A549 (cell line): ENCODE measurements around the gene ATP6V0A1. TPM values are rescaled to one million over a fixed set of nuclear protein-coding genes. Genes with fewer than 3 reads are reported as not detected.

Experiments used
- BCL3 ChIP-seq: fragments of >200 bp; sonication (Bioruptor Twin); formaldehyde crosslinking; IDR thresholded peaks from 3 replicates; pipeline ENCODE4 v1.6.1; 2016
- BHLHE40 ChIP-seq: IDR thresholded peaks from 2 replicates; pipeline ENCODE4 v1.6.1; 2012; ENCODE audit warnings: low read depth, low read length, inconsistent platforms
- CBX2 ChIP-seq: fragments of 200-600 bp; sonication (generic); IDR thresholded peaks from 2 replicates; pipeline ENCODE4 v1.6.1; 2016; ENCODE audit warnings: low read depth, mild to moderate bottlenecking, borderline replicate concordance
- CBX8 ChIP-seq: fragments of 200-600 bp; sonication (generic); IDR thresholded peaks from 2 replicates; pipeline ENCODE4 v1.6.1; 2016
- CEBPB ChIP-seq, 2 experiments: fragments of >200 bp in 1 of 2; sonication (Bioruptor Twin) in 1 of 2; formaldehyde crosslinking in 1 of 2; IDR thresholded peaks; 2 replicates each; pipeline ENCODE4 v1.6.1; 2012 to 2016
- CTCF ChIP-seq: fragments of >200 bp; sonication (Bioruptor Twin); formaldehyde crosslinking; IDR thresholded peaks from 3 replicates; pipeline ENCODE4 v1.5.1; 2016
- EHF ChIP-seq: fragments of 250-450 bp; sonication (Bioruptor Pico); IDR thresholded peaks from 2 replicates; pipeline ENCODE4 v1.5.0; 2020; ENCODE audit warnings: mild to moderate bottlenecking
- ESRRA ChIP-seq: fragments of 150-350 bp; IDR thresholded peaks from 2 replicates; pipeline ENCODE4 v1.6.1; 2014; ENCODE audit warnings: mild to moderate bottlenecking, low read length, borderline replicate concordance
- FOSB ChIP-seq: fragments of 250-450 bp; sonication (Bioruptor Pico); IDR thresholded peaks from 2 replicates; pipeline ENCODE4 v1.5.0; 2020; ENCODE audit warnings: mild to moderate bottlenecking, moderate library complexity
- FOSL2 ChIP-seq, 2 experiments: fragments of 450-650 bp in 1 of 2; fragments of >200 bp in 1 of 2; sonication (Bioruptor Twin) in 1 of 2; formaldehyde crosslinking; IDR thresholded peaks; 2 replicates each; pipeline versions ENCODE4 v1.5.0 to v1.6.1; 2016 to 2020; ENCODE audit warnings: mild to moderate bottlenecking in 1 of 2, moderate library complexity in 1 of 2
- FOXS1 ChIP-seq: fragments of 250-450 bp; sonication (Bioruptor Pico); IDR thresholded peaks from 2 replicates; pipeline ENCODE4 v1.5.0; 2020; ENCODE audit warnings: mild to moderate bottlenecking, moderate library complexity
- HDAC2 ChIP-seq: fragments of 200-600 bp; sonication (generic); IDR thresholded peaks from 2 replicates; pipeline ENCODE4 v1.6.1; 2016
- HEYL ChIP-seq: fragments of 250-450 bp; sonication (Bioruptor Pico); IDR thresholded peaks from 2 replicates; pipeline ENCODE4 v1.8.0; 2021; ENCODE audit warnings: mild to moderate bottlenecking, moderate library complexity
- HMGXB4 ChIP-seq: fragments of 250-450 bp; sonication (Bioruptor Pico); IDR thresholded peaks from 2 replicates; pipeline ENCODE4 v1.5.0; 2021; ENCODE audit warnings: mild to moderate bottlenecking, moderate library complexity, borderline replicate concordance
- HOXA7 ChIP-seq: fragments of 250-450 bp; sonication (Bioruptor Pico); IDR thresholded peaks from 2 replicates; pipeline ENCODE4 v1.5.0; 2020; ENCODE audit warnings: mild to moderate bottlenecking, moderate library complexity
- HOXB5 ChIP-seq: fragments of 250-450 bp; sonication (Bioruptor Pico); IDR thresholded peaks from 2 replicates; pipeline ENCODE4 v1.5.0; 2020; ENCODE audit warnings: mild to moderate bottlenecking, moderate library complexity
- JUNB ChIP-seq: fragments of >200 bp; sonication (Bioruptor Twin); formaldehyde crosslinking; IDR thresholded peaks from 2 replicates; pipeline ENCODE4 v1.6.1; 2016
- KDM1A ChIP-seq: fragments of 200-600 bp; sonication (generic); IDR thresholded peaks from 2 replicates; pipeline ENCODE4 v1.6.1; 2016; ENCODE audit warnings: low read depth, mild to moderate bottlenecking
- KDM5A ChIP-seq: fragments of 200-600 bp; sonication (generic); IDR thresholded peaks from 2 replicates; pipeline ENCODE4 v1.6.1; 2016; ENCODE audit warnings: antibody characterized with exemption, mild to moderate bottlenecking
- MAFK ChIP-seq: fragments of 450-650 bp; IDR thresholded peaks from 2 replicates; pipeline ENCODE4 v1.6.1; 2014; ENCODE audit not compliant: partially characterized antibody
- MAZ ChIP-seq: fragments of 150-350 bp; IDR thresholded peaks from 2 replicates; pipeline ENCODE4 v1.6.1; 2014; ENCODE audit warnings: antibody characterized with exemption, low read depth, low read length, borderline replicate concordance
- NFE2L2 ChIP-seq: fragments of 150-350 bp; conservative IDR thresholded peaks from 2 replicates; pipeline ENCODE4 v1.6.1; 2014; ENCODE audit warnings: low read length
- NPAS2 ChIP-seq: fragments of 250-450 bp; sonication (Bioruptor Pico); IDR thresholded peaks from 2 replicates; pipeline ENCODE4 v1.8.0; 2022; ENCODE audit warnings: mild to moderate bottlenecking, moderate library complexity, borderline replicate concordance
- PHF8 ChIP-seq: fragments of 200-600 bp; sonication (generic); IDR thresholded peaks from 2 replicates; pipeline ENCODE4 v1.6.1; 2016; ENCODE audit warnings: low read depth, mild to moderate bottlenecking, antibody characterized with exemption, moderate library complexity, borderline replicate concordance
- POLR2A ChIP-seq: IDR thresholded peaks from 2 replicates; pipeline ENCODE4 v1.6.1; 2012; ENCODE audit warnings: mild to moderate bottlenecking, low read length
- POLR2AphosphoS2 ChIP-seq: conservative IDR thresholded peaks from 2 replicates; pipeline ENCODE4 v1.6.1; 2012; ENCODE audit warnings: low read length, improper control_type of control experiment, inconsistent platforms
- RAD21 ChIP-seq, 2 experiments: fragments of >200 bp in 1 of 2; sonication (Bioruptor Twin) in 1 of 2; formaldehyde crosslinking in 1 of 2; IDR thresholded peaks in 1 of 2; conservative IDR thresholded peaks in 1 of 2; 2 replicates in 1 of 2; 3 replicates in 1 of 2; pipeline ENCODE4 v1.6.1; 2012 to 2018; ENCODE audit warnings: inconsistent platforms in 1 of 2
- RARB ChIP-seq: fragments of 250-450 bp; sonication (Bioruptor Pico); IDR thresholded peaks from 2 replicates; pipeline ENCODE4 v1.8.0; 2021; ENCODE audit warnings: mild to moderate bottlenecking, moderate library complexity
- RCOR1 ChIP-seq: fragments of 150-350 bp; IDR thresholded peaks from 2 replicates; pipeline ENCODE4 v1.6.1; 2014; ENCODE audit warnings: antibody characterized with exemption, low read length, low read depth
- RFX5 ChIP-seq: fragments of 450-650 bp; IDR thresholded peaks from 2 replicates; pipeline ENCODE4 v1.7.1; 2014; ENCODE audit warnings: antibody characterized with exemption, mild to moderate bottlenecking, moderate library complexity
- RNF2 ChIP-seq: fragments of 200-600 bp; sonication (generic); IDR thresholded peaks from 2 replicates; pipeline ENCODE4 v1.6.1; 2016; ENCODE audit warnings: low read depth, mild to moderate bottlenecking, antibody characterized with exemption, moderate library complexity, borderline replicate concordance
- SMC3 ChIP-seq: fragments of >200 bp; sonication (Bioruptor Twin); formaldehyde crosslinking; IDR thresholded peaks from 3 replicates; pipeline ENCODE4 v1.6.1; 2018; ENCODE audit warnings: inconsistent platforms
- TFCP2L1 ChIP-seq: fragments of 250-450 bp; sonication (Bioruptor Pico); IDR thresholded peaks from 2 replicates; pipeline ENCODE4 v1.5.0; 2021; ENCODE audit warnings: mild to moderate bottlenecking
- TP53 ChIP-seq: fragments of 250-450 bp; sonication (Bioruptor Pico); IDR thresholded peaks from 2 replicates; pipeline ENCODE4 v1.5.0; 2021; ENCODE audit warnings: mild to moderate bottlenecking, moderate library complexity
- ZFP36 ChIP-seq: fragments of 450-650 bp; IDR thresholded peaks from 2 replicates; pipeline ENCODE4 v1.6.1; 2014; ENCODE audit warnings: borderline replicate concordance; ENCODE audit not compliant: partially characterized antibody
- ZSCAN20 ChIP-seq: fragments of 250-450 bp; sonication (Bioruptor Pico); IDR thresholded peaks from 2 replicates; pipeline ENCODE4 v1.8.0; 2022; ENCODE audit warnings: mild to moderate bottlenecking, moderate library complexity
- polyA plus RNA-seq, 4 experiments: library from polyadenylated mRNA; depleted of rRNA in 3 of 4; stranded (reverse); fragments of >200 nt; fragmentation: RNase III in 1 of 4; extraction: RNeasy Plus Mini Kit Qiagen cat#74134 plus additional on column Dnase treatment in 1 of 4; gene quantifications; 2 replicates in 3 of 4; 3 replicates in 1 of 4; pipeline ENCODE4 v1.2.3, GENCODE V29; 2011 to 2017
- TF ChIP-seq, protein P1 (sequence below): fragments of 150-350 bp; IDR thresholded peaks from 2 replicates; pipeline ENCODE4 v1.6.1; 2014; ENCODE audit warnings: low read depth, mild to moderate bottlenecking, low read length
- TF ChIP-seq, protein P2 (sequence below): fragments of >200 bp; sonication (Bioruptor Twin); formaldehyde crosslinking; IDR thresholded peaks from 2 replicates; pipeline ENCODE4 v1.6.1; 2016
- TF ChIP-seq, protein P3 (sequence below): IDR thresholded peaks from 2 replicates; pipeline ENCODE4 v1.6.1; 2012; ENCODE audit warnings: low read depth, borderline replicate concordance
- TF ChIP-seq, protein P4 (sequence below): IDR thresholded peaks from 2 replicates; pipeline ENCODE4 v1.6.1; 2012

The ATP6V0A1 gene
- polyA plus RNA-seq, 2 of the 4 experiments (the other 2 are of a cell fraction) = 27.3 to 33.7 TPM

GRCh38 chr17:42517516-42517915 is 58.8 kb downstream of the ATP6V0A1 start (continued):
- TF ChIP-seq RCOR1 = no peak
- TF ChIP-seq KDM5A = no peak
- TF ChIP-seq HOXA7 (CRISPR knock-in tag) = no peak
- TF ChIP-seq RARB (CRISPR knock-in tag) = no peak
- no peak for TF ChIP-seq PHF8
- TF ChIP-seq EHF (CRISPR knock-in tag) = no peak
- TF ChIP-seq POLR2AphosphoS2 = no peak
- no peak for TF ChIP-seq POLR2A
- no peak for TF ChIP-seq RFX5
- peak; percentile 99 for TF ChIP-seq CTCF
- no peak for TF ChIP-seq CBX2
- no peak for TF ChIP-seq CBX8
- TF ChIP-seq MAFK = no peak
- no peak for TF ChIP-seq RNF2
- TF ChIP-seq, protein P1, sequence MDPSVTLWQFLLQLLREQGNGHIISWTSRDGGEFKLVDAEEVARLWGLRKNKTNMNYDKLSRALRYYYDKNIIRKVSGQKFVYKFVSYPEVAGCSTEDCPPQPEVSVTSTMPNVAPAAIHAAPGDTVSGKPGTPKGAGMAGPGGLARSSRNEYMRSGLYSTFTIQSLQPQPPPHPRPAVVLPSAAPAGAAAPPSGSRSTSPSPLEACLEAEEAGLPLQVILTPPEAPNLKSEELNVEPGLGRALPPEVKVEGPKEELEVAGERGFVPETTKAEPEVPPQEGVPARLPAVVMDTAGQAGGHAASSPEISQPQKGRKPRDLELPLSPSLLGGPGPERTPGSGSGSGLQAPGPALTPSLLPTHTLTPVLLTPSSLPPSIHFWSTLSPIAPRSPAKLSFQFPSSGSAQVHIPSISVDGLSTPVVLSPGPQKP = no peak
- TF ChIP-seq, protein P2, sequence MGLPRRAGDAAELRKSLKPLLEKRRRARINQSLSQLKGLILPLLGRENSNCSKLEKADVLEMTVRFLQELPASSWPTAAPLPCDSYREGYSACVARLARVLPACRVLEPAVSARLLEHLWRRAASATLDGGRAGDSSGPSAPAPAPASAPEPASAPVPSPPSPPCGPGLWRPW = no peak
- TF ChIP-seq HMGXB4 = no peak
- TF ChIP-seq BCL3 = no peak
- no peak; the same call in 1 of the 2 replicates for TF ChIP-seq MAZ
- TF ChIP-seq ESRRA = no peak
- TF ChIP-seq RAD21 (conservative IDR thresholded peaks at IDR 0.05 in 1 of 2, IDR thresholded peaks at IDR 0.05 in 1 of 2) = peak; percentile 96
- no peak for TF ChIP-seq HDAC2
- TF ChIP-seq HOXB5 (CRISPR knock-in tag) = no peak
- no peak for TF ChIP-seq NFE2L2
- TF ChIP-seq HEYL (CRISPR knock-in tag) = no peak
- TF ChIP-seq TFCP2L1 = no peak
- TF ChIP-seq SMC3 = peak; percentile 92
- TF ChIP-seq JUNB = no peak
- TF ChIP-seq ZFP36 = no peak
- TF ChIP-seq, protein P3, sequence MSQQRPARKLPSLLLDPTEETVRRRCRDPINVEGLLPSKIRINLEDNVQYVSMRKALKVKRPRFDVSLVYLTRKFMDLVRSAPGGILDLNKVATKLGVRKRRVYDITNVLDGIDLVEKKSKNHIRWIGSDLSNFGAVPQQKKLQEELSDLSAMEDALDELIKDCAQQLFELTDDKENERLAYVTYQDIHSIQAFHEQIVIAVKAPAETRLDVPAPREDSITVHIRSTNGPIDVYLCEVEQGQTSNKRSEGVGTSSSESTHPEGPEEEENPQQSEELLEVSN = no peak
- TF ChIP-seq BHLHE40 = no peak
- TF ChIP-seq FOSL2 (IDR thresholded peaks at IDR 0.05) = no peak
- no peak; the same call in 1 of the 2 replicates for TF ChIP-seq FOSL2 (CRISPR knock-in tag; IDR thresholded peaks at IDR 0.05)
- TF ChIP-seq, protein P4, sequence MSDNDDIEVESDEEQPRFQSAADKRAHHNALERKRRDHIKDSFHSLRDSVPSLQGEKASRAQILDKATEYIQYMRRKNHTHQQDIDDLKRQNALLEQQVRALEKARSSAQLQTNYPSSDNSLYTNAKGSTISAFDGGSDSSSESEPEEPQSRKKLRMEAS = peak; percentile 76; the same call in 1 of the 2 replicates
- TF ChIP-seq FOXS1 (CRISPR knock-in tag) = no peak
- no peak for TF ChIP-seq NPAS2 (CRISPR knock-in tag)
- TF ChIP-seq CEBPB (IDR thresholded peaks at IDR 0.05) = no peak
- no peak for TF ChIP-seq KDM1A
- TF ChIP-seq FOSB (CRISPR knock-in tag) = no peak
- no peak for TF ChIP-seq ZSCAN20
- TF ChIP-seq TP53 (CRISPR knock-in tag) = no peak
